ENCODE measurements around the gene SLC13A4. TPM values are rescaled to one million over a fixed set of nuclear protein-coding genes. Genes with fewer than 3 reads are reported as not detected.

The SLC13A4 gene
- total and polyA plus RNA-seq, 4 experiments from 2014 or later: 0.52 TPM; not detected in 3

DNA sequence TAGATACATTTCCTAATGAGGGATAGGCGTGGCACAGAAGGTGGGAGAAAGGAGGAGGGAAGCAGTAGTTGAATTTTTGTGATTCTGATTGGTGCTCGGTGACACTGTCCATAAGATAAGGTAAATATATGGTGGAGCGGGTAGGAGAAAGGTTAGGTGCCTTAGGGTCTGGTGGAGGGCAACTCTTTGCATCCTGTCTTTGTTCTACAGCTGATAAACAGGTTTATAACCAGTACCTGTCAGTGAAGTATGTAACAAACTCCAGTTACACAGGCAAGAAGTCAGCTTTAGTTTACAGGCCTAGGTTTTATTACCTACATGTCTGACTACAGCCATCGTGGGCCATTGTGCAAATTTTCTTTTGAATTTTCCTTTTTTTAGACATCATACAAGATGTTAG, 31.5 kb upstream of the SLC13A4 start:
- Histone ChIP-seq H3K27ac (ENCODE audit: low read depth, low read length) (no peak overlapping the region), H3K4me1 (ENCODE audit: insufficient read depth, low read length) (no peaks in the 10 kb centered on the region), H3K9me3 (ENCODE audit: control insufficient read depth in 1 of 2, low read length in 2 of 2) (no peaks in the 10 kb centered on the region), H3K36me3 (ENCODE audit: insufficient read depth, low read length) (no peaks in the 10 kb centered on the region), H3K27me3 (ENCODE audit: insufficient read depth, low read length) (no peaks in the 10 kb centered on the region), H3K4me3 (ENCODE audit: low read length in 2 of 2) (no peak overlapping the region)
- ChIA-PET CTCF (ENCODE audit: partially characterized antibody) (no interaction called here), POLR2A (ENCODE audit: partially characterized antibody) (no interaction called here)
- intact Hi-C loops (cut with micrococcal nuclease): no loop called here
- Mint-ChIP-seq H3K4me3 (no peak overlapping the region), H3K27ac (no peak overlapping the region), H3K27me3 (peaks cover 26 to 34% of the 10 kb centered on the region in 2 donors), H3K36me3 (no peaks in the 10 kb centered on the region), H3K4me1 (no peaks in the 10 kb centered on the region), H3K9me3 (peaks cover 0 to 10% (median 0%) of the 10 kb centered on the region in 8 donors)
- no peak for DNase-seq

DNA sequence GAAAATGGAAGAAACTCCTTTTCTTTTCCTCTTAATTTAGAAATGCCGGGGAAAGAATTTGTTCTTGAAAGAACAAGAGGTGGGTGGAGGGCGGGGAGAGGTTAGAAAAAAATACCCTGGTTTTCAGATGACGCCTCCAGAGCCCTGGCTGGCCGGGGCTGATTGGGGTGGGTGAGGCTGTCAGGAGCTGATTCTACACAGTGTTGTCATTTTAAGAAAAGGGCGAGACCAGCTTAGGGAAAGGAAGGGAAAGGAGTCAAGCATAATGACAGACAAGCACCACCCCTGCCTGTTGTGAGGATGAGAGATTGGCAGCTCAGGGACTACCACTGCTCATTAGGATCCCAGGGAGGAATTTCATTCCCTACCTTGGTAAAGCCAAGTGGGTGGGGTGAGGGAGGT, 30.5 kb upstream of the SLC13A4 start:
- H3K9me3 ChIP-seq (ENCODE audit: control insufficient read depth in 1 of 2, low read length in 2 of 2): no peaks in the 10 kb centered on the region
- no peaks in the 10 kb centered on the region for H3K27me3 ChIP-seq (ENCODE audit: insufficient read depth, low read length)
- no peak overlapping the region for H3K4me3 Mint-ChIP-seq
- intact Hi-C loops (cut with micrococcal nuclease): no loop called here
- no peak overlapping the region for H3K27ac Mint-ChIP-seq
- H3K27me3 Mint-ChIP-seq: peaks cover 22 to 39% of the 10 kb centered on the region in 2 donors
- no peaks in the 10 kb centered on the region for H3K36me3 ChIP-seq (ENCODE audit: insufficient read depth, low read length)
- no peaks in the 10 kb centered on the region for H3K36me3 Mint-ChIP-seq
- ChIA-PET CTCF (ENCODE audit: partially characterized antibody) (no interaction called here), POLR2A (ENCODE audit: partially characterized antibody) (no interaction called here)
- no peak overlapping the region for H3K4me3 ChIP-seq (ENCODE audit: low read length in 2 of 2)
- H3K4me1 ChIP-seq (ENCODE audit: insufficient read depth, low read length): no peaks in the 10 kb centered on the region
- peaks cover 0 to 10% (median 0%) of the 10 kb centered on the region in 8 donors for H3K9me3 Mint-ChIP-seq
- H3K4me1 Mint-ChIP-seq: no peaks in the 10 kb centered on the region
- DNase-seq: no peak
- no peak overlapping the region for H3K27ac ChIP-seq (ENCODE audit: low read depth, low read length)

DNA sequence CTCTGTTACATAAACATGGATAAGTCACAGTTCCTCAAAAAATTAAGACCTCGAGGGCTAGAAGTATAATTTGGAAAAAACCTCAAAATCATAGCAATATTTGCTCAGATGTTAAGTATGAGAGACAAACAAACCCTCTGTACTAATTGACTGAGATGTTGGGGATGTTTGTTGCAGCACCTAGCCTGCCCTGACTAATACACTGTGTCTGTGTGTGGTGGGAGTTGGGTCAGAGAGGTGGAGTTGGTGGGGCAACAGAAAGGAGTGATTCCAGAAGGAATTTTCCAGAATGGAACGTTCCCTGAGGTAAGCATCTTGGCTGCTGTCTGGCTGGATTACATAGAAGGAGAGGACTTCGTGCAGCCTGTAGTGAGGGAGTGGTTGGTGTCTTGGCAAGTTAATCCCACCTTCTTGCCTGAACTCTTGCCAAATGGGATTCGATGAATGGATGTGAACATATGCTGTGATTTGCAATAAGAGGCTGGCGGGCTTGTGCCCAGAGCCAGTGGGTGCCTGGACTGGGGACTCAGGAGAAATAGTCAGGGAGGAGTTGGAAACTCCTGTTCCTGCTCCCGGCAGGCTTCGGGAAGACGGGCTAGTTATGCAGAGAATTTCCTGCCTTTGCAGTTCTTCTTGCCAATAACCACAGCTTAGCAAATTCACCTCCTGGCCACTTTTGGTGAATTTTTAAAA, 29.9 kb upstream of the SLC13A4 start:
- no peaks in the 10 kb centered on the region for H3K4me1 Mint-ChIP-seq
- ChIA-PET POLR2A (ENCODE audit: partially characterized antibody) (no interaction called here), CTCF (ENCODE audit: partially characterized antibody) (no interaction called here)
- H3K36me3 Mint-ChIP-seq: no peaks in the 10 kb centered on the region
- no peaks in the 10 kb centered on the region for H3K36me3 ChIP-seq (ENCODE audit: insufficient read depth, low read length)
- H3K27me3 Mint-ChIP-seq: peaks cover 23 to 39% of the 10 kb centered on the region in 2 donors
- no peaks in the 10 kb centered on the region for H3K27me3 ChIP-seq (ENCODE audit: insufficient read depth, low read length)
- no peaks in the 10 kb centered on the region for H3K4me1 ChIP-seq (ENCODE audit: insufficient read depth, low read length)
- H3K9me3 Mint-ChIP-seq: peaks cover 0 to 10% (median 0%) of the 10 kb centered on the region in 8 donors
- no peaks in the 10 kb centered on the region for H3K9me3 ChIP-seq (ENCODE audit: control insufficient read depth in 1 of 2, low read length in 2 of 2)
- no peak overlapping the region for H3K27ac ChIP-seq (ENCODE audit: low read depth, low read length)
- no peak overlapping the region for H3K4me3 Mint-ChIP-seq
- intact Hi-C loops (cut with micrococcal nuclease): no loop called here
- no peak overlapping the region for H3K27ac Mint-ChIP-seq
- no peak overlapping the region for H3K4me3 ChIP-seq (ENCODE audit: low read length in 2 of 2)
- no peak for DNase-seq

DNA sequence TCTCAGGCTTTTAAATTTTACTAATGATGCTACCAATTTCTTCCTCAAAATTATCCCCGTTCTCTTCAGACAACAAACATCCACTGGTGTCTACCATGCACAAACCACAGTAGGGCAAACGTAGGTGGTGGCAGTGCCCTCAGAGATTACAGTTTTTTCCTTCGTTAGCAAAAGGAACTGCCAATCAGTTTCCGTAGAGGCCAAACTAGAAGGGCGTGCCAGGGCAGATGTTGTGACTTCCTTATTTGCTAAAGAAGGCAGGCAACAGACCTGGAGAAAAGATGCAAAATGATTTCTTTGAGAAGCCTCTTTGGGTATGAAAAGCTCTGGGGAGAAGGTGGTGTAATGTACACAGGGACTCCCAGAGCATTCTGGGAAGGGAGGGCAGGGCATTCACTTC, 28.2 kb upstream of the SLC13A4 start:
- Mint-ChIP-seq H3K27me3 (peaks cover 21 to 42% of the 10 kb centered on the region in 2 donors), H3K4me1 (no peaks in the 10 kb centered on the region), H3K4me3 (no peak overlapping the region), H3K27ac (no peak overlapping the region), H3K9me3 (peaks cover 0 to 10% (median 0%) of the 10 kb centered on the region in 8 donors), H3K36me3 (no peaks in the 10 kb centered on the region)
- ChIA-PET POLR2A (ENCODE audit: partially characterized antibody) (no interaction called here), CTCF (ENCODE audit: partially characterized antibody) (no interaction called here)
- Histone ChIP-seq H3K4me3 (ENCODE audit: low read length in 2 of 2) (no peak overlapping the region), H3K9me3 (ENCODE audit: control insufficient read depth in 1 of 2, low read length in 2 of 2) (no peaks in the 10 kb centered on the region), H3K36me3 (ENCODE audit: insufficient read depth, low read length) (no peaks in the 10 kb centered on the region), H3K4me1 (ENCODE audit: insufficient read depth, low read length) (no peaks in the 10 kb centered on the region), H3K27me3 (ENCODE audit: insufficient read depth, low read length) (no peaks in the 10 kb centered on the region), H3K27ac (ENCODE audit: low read depth, low read length) (no peak overlapping the region)
- DNase-seq: no peak
- intact Hi-C loops (cut with micrococcal nuclease): no loop called here

DNA sequence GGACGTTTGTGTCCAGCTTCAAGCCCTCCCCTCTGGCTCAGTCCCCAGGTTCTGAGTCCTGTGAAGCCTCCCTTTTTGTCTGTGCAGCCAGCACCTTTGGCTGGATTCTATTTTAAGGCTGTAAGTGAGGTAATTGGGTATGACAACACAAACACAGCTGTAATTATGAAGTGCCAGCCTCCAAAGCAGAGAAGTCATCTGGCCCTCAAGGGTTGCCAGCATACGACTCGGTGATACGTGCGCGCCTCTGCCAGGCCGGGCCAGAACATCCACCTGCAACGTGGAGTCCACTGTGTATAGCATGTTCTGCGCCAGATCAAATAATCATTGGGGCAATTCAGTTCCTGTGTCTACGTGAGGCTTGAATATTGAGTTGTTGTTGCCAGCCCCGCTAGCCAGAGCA, 27.4 kb upstream of the SLC13A4 start:
- POLR2A ChIA-PET (ENCODE audit: partially characterized antibody): no interaction called here
- Histone ChIP-seq H3K36me3 (ENCODE audit: insufficient read depth, low read length) (no peaks in the 10 kb centered on the region), H3K4me3 (ENCODE audit: low read length in 2 of 2) (no peak overlapping the region), H3K4me1 (ENCODE audit: insufficient read depth, low read length) (no peaks in the 10 kb centered on the region), H3K27me3 (ENCODE audit: insufficient read depth, low read length) (no peaks in the 10 kb centered on the region), H3K27ac (ENCODE audit: low read depth, low read length) (no peak overlapping the region), H3K9me3 (ENCODE audit: control insufficient read depth in 1 of 2, low read length in 2 of 2) (no peaks in the 10 kb centered on the region)
- Mint-ChIP-seq H3K27ac (no peak overlapping the region), H3K36me3 (no peaks in the 10 kb centered on the region), H3K4me3 (no peak overlapping the region), H3K4me1 (no peaks in the 10 kb centered on the region), H3K27me3 (peaks cover 21 to 42% of the 10 kb centered on the region in 2 donors), H3K9me3 (peaks cover 0 to 10% (median 0%) of the 10 kb centered on the region in 8 donors)
- CTCF ChIA-PET (ENCODE audit: partially characterized antibody): no interaction called here
- intact Hi-C loops (cut with micrococcal nuclease): no loop called here
- no peak for DNase-seq

DNA sequence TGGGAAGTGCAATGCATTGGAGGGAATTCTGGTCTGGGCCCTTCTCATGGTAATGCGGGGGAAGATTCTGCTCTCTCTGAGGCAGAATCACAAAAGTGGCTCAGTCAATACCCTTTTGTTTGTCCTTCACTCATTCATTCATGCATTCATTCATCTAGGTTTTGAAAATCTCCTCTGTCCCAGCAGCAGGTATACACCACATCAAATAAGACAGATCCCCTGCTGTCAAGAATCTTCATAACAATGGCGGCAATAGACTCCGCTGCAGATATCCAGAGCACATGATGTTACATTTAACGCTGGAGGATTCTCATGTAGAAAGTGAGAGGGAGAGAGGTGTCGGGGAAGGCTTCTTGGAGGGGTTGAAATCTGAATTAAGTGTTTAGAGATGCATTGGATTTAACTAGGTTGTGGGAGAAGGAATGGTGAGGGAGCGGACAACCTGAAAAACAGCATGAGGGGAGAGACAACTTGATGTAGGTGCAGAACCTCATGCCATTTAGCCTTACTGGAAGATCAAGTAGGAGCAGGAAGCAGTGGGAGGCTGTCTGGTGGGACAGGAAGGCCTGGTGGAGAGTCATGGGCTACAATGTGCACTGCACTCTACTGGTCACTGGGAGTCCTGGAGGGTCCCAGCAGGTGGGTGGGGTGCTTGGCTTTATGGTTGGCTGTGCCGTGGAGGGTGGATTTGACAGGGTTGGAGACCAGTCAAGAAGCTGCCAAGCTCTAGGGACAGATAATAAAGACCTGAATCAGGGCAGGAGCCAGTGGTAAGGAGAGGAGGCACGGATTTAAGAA, 25.8 kb upstream of the SLC13A4 start:
- Histone ChIP-seq H3K27me3 (ENCODE audit: insufficient read depth, low read length) (no peaks in the 10 kb centered on the region), H3K4me1 (ENCODE audit: insufficient read depth, low read length) (no peaks in the 10 kb centered on the region), H3K27ac (ENCODE audit: low read depth, low read length) (no peak overlapping the region), H3K9me3 (ENCODE audit: control insufficient read depth in 1 of 2, low read length in 2 of 2) (no peaks in the 10 kb centered on the region), H3K4me3 (ENCODE audit: low read length in 2 of 2) (no peak overlapping the region), H3K36me3 (ENCODE audit: insufficient read depth, low read length) (no peaks in the 10 kb centered on the region)
- peaks cover 0 to 10% (median 0%) of the 10 kb centered on the region in 8 donors for H3K9me3 Mint-ChIP-seq
- H3K27me3 Mint-ChIP-seq: peaks cover 21 to 34% of the 10 kb centered on the region in 2 donors
- intact Hi-C loops (cut with micrococcal nuclease): no loop called here
- H3K36me3 Mint-ChIP-seq: no peaks in the 10 kb centered on the region
- CTCF ChIA-PET (ENCODE audit: partially characterized antibody): no interaction called here
- H3K4me1 Mint-ChIP-seq: no peaks in the 10 kb centered on the region
- H3K4me3 Mint-ChIP-seq: no peak overlapping the region
- DNase-seq: no peak
- peak overlapping the region in 1 of 7 donors; percentile 26 for H3K27ac Mint-ChIP-seq
- POLR2A ChIA-PET (ENCODE audit: partially characterized antibody): no interaction called here

DNA sequence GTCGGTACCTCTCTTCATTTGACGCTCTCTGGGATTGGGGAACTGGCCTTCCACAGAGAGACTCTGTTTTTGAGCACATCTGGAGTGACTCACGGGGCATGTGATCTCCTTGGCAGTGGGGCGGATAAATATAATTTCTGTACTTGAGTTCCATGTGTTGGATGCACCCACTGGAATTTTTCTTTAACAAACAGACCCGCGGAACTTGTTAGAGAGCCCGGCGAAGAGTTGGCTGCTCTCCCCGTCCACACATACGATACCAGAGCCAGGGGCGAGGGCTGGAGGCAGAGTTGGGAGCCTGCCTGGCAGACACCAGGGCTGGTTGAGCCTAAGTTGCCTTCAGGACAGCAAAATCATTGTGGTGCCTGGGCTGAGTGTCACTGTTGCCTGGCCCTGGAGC, 20.8 kb upstream of the SLC13A4 start, which contains the start of gene FAM180A:
Gene FAM180A (minus strand): TSS at position 44 of the 400 bp plus-strand sequence. CDS start 233 bp downstream, outside the sequence.
- Histone ChIP-seq H3K9me3 (ENCODE audit: control insufficient read depth in 1 of 2, low read length in 2 of 2) (no peaks in the 10 kb centered on the region), H3K4me3 (ENCODE audit: low read length in 2 of 2) (no peak within 1 kb of the TSS), H3K27ac (ENCODE audit: low read depth, low read length) (no peak within 1 kb of the TSS), H3K36me3 (ENCODE audit: insufficient read depth, low read length) (no peaks in the 10 kb centered on the region), H3K4me1 (ENCODE audit: insufficient read depth, low read length) (no peaks in the 10 kb centered on the region), H3K27me3 (ENCODE audit: insufficient read depth, low read length) (no peaks in the 10 kb centered on the region)
- intact Hi-C loops (cut with micrococcal nuclease): no loop called here
- Mint-ChIP-seq H3K9me3 (no peaks in the 10 kb centered on the region), H3K36me3 (no peaks in the 10 kb centered on the region), H3K27ac (no peak within 1 kb of the TSS), H3K4me1 (no peaks in the 10 kb centered on the region), H3K4me3 (no peak within 1 kb of the TSS), H3K27me3 (peaks cover 5 to 11% of the 10 kb centered on the region in 2 donors)
- ChIA-PET POLR2A (ENCODE audit: partially characterized antibody) (no interaction called here), CTCF (ENCODE audit: partially characterized antibody) (no interaction called here)
- DNase-seq: no peak

Measured in CD4-positive, alpha-beta memory T cell (primary cell).